Adrenal gland (tissue), 12 donors: ENCODE data around the gene ANK3. TPM values are rescaled to one million over a fixed set of nuclear protein-coding genes. Genes with fewer than 3 reads are reported as not detected.

Experiments
- DNase-seq, 7 donors: peaks; one replicate each; pipeline ENCODE4 v3.0.0-alpha.2; 2019 to 2020
- H3K27ac ChIP-seq, 5 donors: fragments of 200-600 bp; sonication (generic) in 4 of 5; 1 replicate in 3 of 5; 2 replicates in 2 of 5; pipeline versions ENCODE4 v1.5.1 to v1.8.0; 2016 to 2020; ENCODE audit warnings: mild to moderate bottlenecking in 1 of 5
- H3K27me3 ChIP-seq: fragments of 200-600 bp; 2 replicates; pipeline ENCODE4 v1.8.0; 2021
- H3K36me3 ChIP-seq, 2 donors: fragments of 200-600 bp; replicated peaks in 1 of 2; 1 replicate in 1 of 2; 2 replicates in 1 of 2; pipeline versions ENCODE4 v1.5.1 to v1.8.0; 2018 to 2022
- H3K4me1 ChIP-seq, 2 donors: fragments of 200-600 bp; replicated peaks in 1 of 2; 1 replicate in 1 of 2; 2 replicates in 1 of 2; pipeline versions ENCODE4 v1.5.1 to v1.8.0; 2018 to 2021
- H3K4me3 ChIP-seq, 4 donors: fragments of 200-600 bp; sonication (generic) in 3 of 4; one replicate each; pipeline ENCODE4 v1.5.1; 2016 to 2018
- H3K9me3 ChIP-seq, 3 donors: fragments of 200-600 bp; sonication (generic) in 1 of 3; replicated peaks in 1 of 3; 1 replicate in 2 of 3; 2 replicates in 1 of 3; pipeline versions ENCODE4 v1.5.1 to v1.8.0; 2016 to 2021
- CTCF ChIP-seq, 6 experiments: fragments of 450-650 bp in 4 of 6; fragments of 200-600 bp in 2 of 6; sonication (generic) in 1 of 6; IDR thresholded peaks; 1 replicate in 5 of 6; 2 replicates in 1 of 6; pipeline versions ENCODE4 v1.5.1 to v1.8.0; 2016 to 2021; ENCODE audit warnings: antibody characterized with exemption in 6 of 6, mild to moderate bottlenecking in 2 of 6, moderate library complexity in 1 of 6
- POLR2A ChIP-seq, 2 donors: fragments of 450-650 bp; IDR thresholded peaks; one replicate each; pipeline ENCODE4 v1.6.1; 2017; ENCODE audit warnings: antibody characterized with exemption in 2 of 2, mild to moderate bottlenecking in 2 of 2, moderate library complexity in 1 of 2
- WGBS, 4 donors: extraction: QIAGEN DNeasy Blood & Tissue Kit in 2 of 4; methylation state at CpG; one replicate each; pipeline versions ENCODE4 v1.1.5 to v1.1.7; 2013 to 2017; 5-methylcytosine and 5-hydroxymethylcytosine counted together
- intact Hi-C, 2 donors: fragments of 100-400 bp; cut with DNase I; formaldehyde crosslinking; loops; one replicate each; pipeline versions ENCODE4 v1.14.1 to v1.15.0; 2022 to 2023
- polyA plus RNA-seq, 3 donors: library from polyadenylated mRNA; stranded (reverse); fragments of 200-250 nt in 2 of 3; fragments of 350-450 nt in 1 of 3; fragmentation: Illumina TruSeq in 1 of 3; extraction: RNeasy Lipid Tissue Mini Kit (QIAGEN cat#74804) in 1 of 3; gene quantifications; one replicate each; pipeline ENCODE4 v1.2.3, GENCODE V29; 2013 to 2014
- total RNA-seq, 9 donors: library from RNA; depleted of rRNA in 4 of 9; stranded (reverse); fragments of >200 nt in 4 of 9; fragments of 120-200 nt in 1 of 9; fragmentation: NEBNext Ultra II Directional in 1 of 9; extraction: Animal tissue kit (Norgen Biotek cat#: 25700) in 1 of 9; gene quantifications; one replicate each; pipeline versions ENCODE4 v1.1.0 to v1.2.4, GENCODE V29; 2013 to 2023
- donor health status: healthy with polysubstance abuse.
- donor health status: Bipolar disorder and iron deficiency.
- donor health status: DM: yes; HTN: yes; CAD: no.
- donor health status: DM: no; HTN: no; CAD: no.
- donor health status: DM: no; HTN: no; CAD: no.
- donor health status: DM: yes; HTN: yes; CAD: no.

Gene ANK3
- total and polyA plus RNA-seq, 12 donors: 2.6 to 48.1 (median 15.2) TPM

GRCh38 chr10:60188548-60188947 is 201.1 kb downstream of the ANK3 start:
- Histone ChIP-seq H3K9me3 (no peaks in the 10 kb centered on the region), H3K27ac (no peak overlapping the region), H3K36me3 (no peaks in the 10 kb centered on the region), H3K27me3 (no peaks in the 10 kb centered on the region), H3K4me3 (no peak overlapping the region), H3K4me1 (no peaks in the 10 kb centered on the region)
- 81 to 100% (median 94%) methylated on average over 1 of the region's 1 CpG for WGBS, 4 donors
- intact Hi-C loops: no loop called here
- DNase-seq: no peak
- no peak for TF ChIP-seq CTCF (IDR thresholded peaks at IDR 0.05)
- TF ChIP-seq POLR2A (IDR thresholded peaks at IDR 0.05): no peak

GRCh38 chr10:60187691-60188090 is 202.0 kb downstream of the ANK3 start:
- 60 to 86% (median 73%) methylated on average over 1 of the region's 1 CpG for WGBS, 4 donors
- no peaks in the 10 kb centered on the region for H3K36me3 ChIP-seq
- H3K4me3 ChIP-seq: no peak overlapping the region
- H3K9me3 ChIP-seq: no peaks in the 10 kb centered on the region
- TF ChIP-seq POLR2A (IDR thresholded peaks at IDR 0.05): no peak
- no peak for TF ChIP-seq CTCF (IDR thresholded peaks at IDR 0.05)
- H3K4me1 ChIP-seq: no peaks in the 10 kb centered on the region
- DNase-seq: no peak
- no peak overlapping the region for H3K27ac ChIP-seq
- H3K27me3 ChIP-seq: no peaks in the 10 kb centered on the region
- intact Hi-C loops: no loop called here

- TF ChIP-seq POLR2A (IDR thresholded peaks at IDR 0.05) (no peak), CTCF (IDR thresholded peaks at IDR 0.05) (no peak)
- H3K27me3 ChIP-seq: no peaks in the 10 kb centered on the region
- no peak for DNase-seq
- H3K4me1 ChIP-seq: no peaks in the 10 kb centered on the region
- intact Hi-C loops: no loop called here
- no peak overlapping the region for H3K4me3 ChIP-seq
- H3K27ac ChIP-seq: no peak overlapping the region
- no peaks in the 10 kb centered on the region for H3K36me3 ChIP-seq
- WGBS, 4 donors: 82 to 88% (median 86%) methylated on average over 14 of the region's 14 CpGs
- no peaks in the 10 kb centered on the region for H3K9me3 ChIP-seq
These were observed 203.2 kb downstream of the ANK3 start for GRCh38 chr10:60186315-60187071.

- intact Hi-C loops: no loop called here
These were observed 204.3 kb downstream of the ANK3 start for GRCh38 chr10:60185421-60185820.

More at GRCh38 chr10:60185421-60185820, 204.3 kb downstream of the ANK3 start:
- DNase-seq: no peak
- 48 to 68% (median 60%) methylated on average over 1 of the region's 1 CpG for WGBS, 4 donors
- Histone ChIP-seq H3K4me1 (no peaks in the 10 kb centered on the region), H3K4me3 (no peak overlapping the region), H3K27me3 (no peaks in the 10 kb centered on the region), H3K27ac (no peak overlapping the region), H3K36me3 (no peaks in the 10 kb centered on the region), H3K9me3 (no peaks in the 10 kb centered on the region)
- no peak for TF ChIP-seq POLR2A (IDR thresholded peaks at IDR 0.05)
- TF ChIP-seq CTCF (IDR thresholded peaks at IDR 0.05): no peak
